NCI-H748 (cell line): Measurements from ENCODE around the gene AMZ2.
"Not testable (repeated sequence)": the region's sequence is repeated elsewhere in the genome, so short reads cannot be mapped to it uniquely, and the experiment has no call there.

ENCODE experiments used
- DNase-seq: peaks from one replicate; lab custom pipeline; 2025; ENCODE audit not compliant: unreplicated experiment; lab: John Stamatoyannopoulos, UW

Gene AMZ2

DNA sequence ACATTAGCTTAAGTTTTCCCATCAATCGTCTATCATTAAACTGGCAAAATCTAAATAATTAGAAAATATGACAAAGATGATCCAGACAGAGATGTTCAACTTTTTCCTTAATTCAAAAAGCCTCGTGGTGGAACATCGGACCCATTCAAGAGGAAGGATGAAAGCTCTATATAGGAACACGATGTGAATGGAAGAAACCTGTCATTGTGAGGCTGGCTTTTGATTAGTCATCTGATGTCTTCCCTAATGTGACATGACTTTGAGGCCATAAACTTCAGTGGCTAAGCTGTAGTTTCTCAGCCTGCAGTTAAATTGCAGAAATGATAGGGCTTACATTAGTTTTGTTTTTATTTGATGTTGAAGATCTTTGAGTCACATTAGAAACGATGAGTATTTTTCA is 1.0 kb downstream of the AMZ2 start:
- DNase-seq, result no peak

DNA sequence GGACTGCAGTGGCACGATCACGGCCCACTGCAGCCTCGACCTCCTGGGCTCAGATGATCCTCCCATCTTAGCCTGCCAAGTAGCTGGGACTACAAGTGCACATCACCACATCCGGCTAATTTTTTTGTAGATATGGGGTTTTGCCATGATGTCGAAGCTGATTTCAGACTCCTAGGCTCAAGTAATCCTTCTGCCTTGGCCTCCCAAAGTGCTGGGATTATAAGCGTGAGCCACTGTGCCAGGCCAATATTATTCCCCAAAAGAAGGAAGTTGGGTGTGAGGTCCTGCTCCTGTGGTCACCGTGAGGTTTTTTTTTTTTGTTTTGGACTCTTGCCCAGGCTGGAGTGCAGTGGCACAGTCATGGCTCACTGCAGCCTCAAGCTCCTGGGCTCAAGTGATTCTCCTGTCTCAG is 1.5 kb downstream of the AMZ2 start:
- DNase-seq, result no peak

DNA sequence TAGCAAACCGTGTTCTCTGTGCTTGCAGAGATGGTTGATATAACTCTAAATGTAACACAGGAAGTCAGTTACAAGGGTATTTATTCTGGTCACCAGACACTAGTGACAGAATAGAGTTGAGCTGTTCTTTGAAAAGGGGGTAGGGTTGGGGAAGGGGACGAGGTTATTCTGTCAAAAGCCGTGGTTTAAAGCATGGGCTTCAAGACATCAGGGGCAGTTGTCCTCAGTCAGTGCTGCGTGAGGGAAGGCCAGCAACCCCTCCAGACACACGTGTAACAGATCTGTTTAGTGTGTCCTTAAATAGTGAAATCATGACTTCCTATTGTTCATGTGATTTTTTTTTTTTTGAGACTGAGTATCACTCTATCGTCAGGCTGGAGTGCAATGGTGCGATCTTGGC is 5.6 kb downstream of the AMZ2 start:
- DNase-seq, result not testable (repeated sequence)

DNA sequence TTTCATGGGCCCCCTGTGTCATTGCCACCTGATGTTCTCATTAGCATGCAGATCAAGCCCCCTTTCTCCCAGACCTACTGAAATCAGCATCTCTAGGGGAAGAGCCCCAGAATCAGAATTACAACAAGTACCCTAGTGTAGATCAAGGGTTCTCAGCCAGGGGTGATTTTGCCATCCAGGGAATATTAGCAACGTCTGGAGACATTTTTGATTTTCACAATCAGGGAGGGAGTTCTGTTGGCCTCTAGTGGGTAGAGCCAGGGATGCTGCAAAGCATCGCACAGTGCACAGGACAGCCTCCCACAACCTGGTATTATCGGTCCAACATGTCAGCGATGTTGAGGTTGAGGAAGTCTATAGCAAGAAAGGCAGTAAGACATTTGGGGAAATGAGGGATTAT is 7.3 kb downstream of the AMZ2 start:
- no peak for DNase-seq

GRCh38 chr17:68255731-68256538 is 8.1 kb downstream of the AMZ2 start:
- no peak for DNase-seq

GRCh38 chr17:68256701-68257100 is 8.9 kb downstream of the AMZ2 start:
- DNase-seq, result not testable (repeated sequence)

DNA sequence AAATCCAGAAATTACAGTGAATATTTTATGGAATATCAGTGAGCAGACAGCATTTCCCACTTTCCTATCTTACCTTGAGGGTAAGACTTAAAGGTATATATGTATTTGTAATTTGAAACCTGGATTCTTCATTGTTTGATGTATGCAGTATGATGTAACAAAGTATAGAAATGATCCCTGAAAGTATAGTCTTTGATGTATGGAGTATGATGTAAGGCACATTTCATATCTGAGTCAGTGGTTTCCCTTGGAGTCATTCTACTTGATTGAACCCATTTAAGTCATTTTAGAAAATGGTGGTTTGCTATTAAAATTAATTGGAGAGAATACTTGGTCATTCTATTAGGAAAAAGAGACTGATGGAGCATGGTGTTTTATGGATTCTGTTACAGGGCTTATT is 10.1 kb downstream of the AMZ2 start:
- no peak for DNase-seq

DNA sequence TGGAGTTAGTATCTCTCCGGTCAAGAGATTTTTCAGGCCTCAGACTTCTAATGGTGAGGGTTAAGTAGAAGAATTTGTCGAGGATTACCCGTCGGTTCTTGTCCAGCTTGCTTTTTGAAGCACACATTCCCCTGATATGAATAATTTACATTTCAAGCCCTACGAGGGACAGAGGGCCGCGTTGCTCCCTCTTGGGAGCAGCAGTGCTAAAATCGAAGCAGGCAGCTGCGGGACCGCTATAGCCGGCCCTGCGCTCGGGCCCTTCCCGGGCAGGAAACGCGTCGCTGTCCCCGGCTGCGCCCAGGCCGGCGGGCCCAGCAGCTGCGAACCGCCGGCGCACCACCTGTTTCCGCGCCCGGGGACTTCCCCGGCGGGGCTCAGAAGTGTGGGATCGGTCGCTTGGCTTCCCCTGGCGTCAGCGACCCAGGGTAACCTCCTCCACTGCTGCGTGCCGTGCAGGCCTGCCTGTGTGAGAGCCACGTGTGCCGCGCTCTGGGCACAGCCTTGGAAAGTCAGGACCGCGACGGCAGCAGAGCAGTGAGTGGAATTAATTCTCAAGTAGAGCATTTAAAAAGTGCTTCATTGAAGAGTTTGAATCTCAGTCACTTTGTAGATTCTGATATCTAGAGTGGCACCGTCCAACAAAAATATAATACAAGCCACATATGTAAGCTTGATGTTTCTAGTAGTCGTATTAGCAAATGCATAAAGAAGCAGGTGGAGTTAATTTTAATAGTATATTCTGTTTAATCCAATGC is 11.2 kb downstream of the AMZ2 start:
- not testable (repeated sequence) for DNase-seq

GRCh38 chr17:68259648-68259951 is 11.8 kb downstream of the AMZ2 start:
- not testable (repeated sequence) for DNase-seq

GRCh38 chr17:68260051-68260762 is 12.4 kb downstream of the AMZ2 start:
- DNase-seq, result no peak

DNA sequence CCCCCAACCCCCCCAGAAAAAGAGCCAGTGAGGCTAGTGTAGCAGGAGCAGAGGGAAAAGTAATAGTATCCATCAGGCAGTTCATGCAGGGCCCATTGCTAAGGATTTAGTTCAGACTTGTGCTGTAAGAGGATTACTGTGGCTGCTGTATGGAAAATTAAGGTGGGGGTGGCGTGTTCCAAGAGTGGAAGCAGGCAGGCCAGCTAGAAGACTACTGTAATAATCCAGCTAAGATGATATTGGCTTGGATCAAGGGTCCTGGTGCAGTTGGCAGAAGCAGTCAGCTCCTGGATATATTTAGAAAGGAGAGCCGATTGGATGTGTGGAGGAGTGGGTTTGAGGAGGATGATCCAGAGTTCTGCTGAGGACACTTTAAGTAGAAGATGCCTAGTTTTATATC is 14.6 kb downstream of the AMZ2 start:
- DNase-seq, result not testable (repeated sequence)

DNA sequence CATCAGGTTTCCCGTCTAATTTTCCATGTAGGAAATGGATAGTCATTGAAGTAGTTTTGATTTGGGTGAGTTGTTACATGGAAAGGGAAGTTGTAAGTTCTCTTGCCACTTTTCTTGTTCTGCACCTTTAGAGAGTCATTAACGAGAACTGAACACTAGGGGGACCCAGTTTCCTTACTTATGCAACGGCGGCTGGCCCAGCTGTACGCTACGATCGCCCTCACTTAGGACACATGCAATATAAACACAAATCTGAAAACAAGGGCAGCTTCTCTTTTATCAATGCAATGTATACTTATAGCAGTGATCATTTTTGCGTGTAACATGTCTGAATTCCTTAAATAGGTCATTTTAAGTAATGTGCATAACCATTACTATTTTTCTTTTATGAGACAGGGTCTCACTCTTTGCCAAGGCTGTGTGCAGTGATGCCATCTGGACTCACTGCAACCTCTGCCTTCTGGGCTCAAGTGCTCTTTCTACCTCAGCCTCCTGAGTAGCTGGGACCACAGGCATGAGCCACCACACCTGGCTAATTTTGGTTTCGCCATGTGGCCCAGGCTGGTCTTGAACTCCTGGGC is 15.3 kb downstream of the AMZ2 start:
- DNase-seq, result peak; percentile 16

DNA sequence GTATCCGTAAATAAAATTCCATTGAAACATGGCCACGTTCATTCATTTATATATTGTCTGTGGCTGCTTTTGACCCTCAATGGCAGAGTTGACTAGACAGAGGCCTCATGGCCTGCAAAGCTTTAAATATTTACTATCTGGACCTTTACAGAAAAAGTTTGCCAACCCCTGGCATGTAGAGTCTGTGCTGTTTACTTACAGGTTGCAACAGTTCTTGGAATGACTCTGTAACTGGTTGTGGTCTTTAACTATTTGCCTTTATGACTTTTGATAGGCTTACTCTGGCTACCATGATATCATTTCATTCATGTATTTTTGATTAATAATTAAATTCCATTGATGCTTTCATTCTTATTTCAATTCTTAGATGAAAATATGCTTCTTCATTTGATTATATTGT is 18.0 kb downstream of the AMZ2 start:
- DNase-seq, result not testable (repeated sequence)

GRCh38 chr17:68273722-68274121 is 25.9 kb downstream of the AMZ2 start:
- DNase-seq, result no peak

DNA sequence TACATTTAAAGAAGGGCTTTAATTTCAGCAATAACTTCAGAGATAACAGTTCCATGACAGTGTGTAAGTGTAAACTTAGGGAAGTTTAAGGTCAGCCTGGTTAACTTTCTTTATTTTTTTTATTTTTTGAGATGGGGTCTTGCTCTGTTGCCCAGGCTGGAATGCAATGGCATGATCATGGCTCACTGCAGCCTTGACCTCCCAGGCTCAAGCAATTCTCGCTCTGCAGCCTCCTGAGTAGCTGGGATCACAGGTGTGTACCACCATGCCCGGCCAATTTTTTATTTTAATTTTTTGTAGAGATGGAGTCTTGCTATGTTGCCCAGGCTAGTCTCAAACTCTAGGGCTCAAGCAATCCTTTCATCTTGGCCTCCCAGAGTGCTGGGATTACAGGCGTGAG is 28.5 kb downstream of the AMZ2 start:
- DNase-seq, result not testable (repeated sequence)

DNA sequence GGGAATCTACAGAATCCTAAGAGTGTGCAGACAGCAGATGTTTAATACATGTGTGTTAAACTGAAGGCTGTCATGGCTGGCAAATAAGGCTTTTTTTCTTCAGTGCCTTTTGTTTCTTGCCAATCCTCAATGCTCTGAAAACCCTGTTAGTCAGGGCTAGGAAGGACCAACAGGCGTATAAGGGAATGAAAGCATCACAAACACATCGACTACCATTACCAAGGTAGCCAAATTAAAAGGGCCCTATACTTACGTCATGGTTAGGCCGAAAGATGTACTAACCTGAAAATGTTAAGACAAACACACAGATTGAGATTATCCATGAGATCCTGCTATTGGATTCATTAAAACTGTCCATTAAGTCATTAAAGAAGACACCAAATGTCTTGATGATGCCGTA is 30.0 kb downstream of the AMZ2 start:
- no peak for DNase-seq

DNA sequence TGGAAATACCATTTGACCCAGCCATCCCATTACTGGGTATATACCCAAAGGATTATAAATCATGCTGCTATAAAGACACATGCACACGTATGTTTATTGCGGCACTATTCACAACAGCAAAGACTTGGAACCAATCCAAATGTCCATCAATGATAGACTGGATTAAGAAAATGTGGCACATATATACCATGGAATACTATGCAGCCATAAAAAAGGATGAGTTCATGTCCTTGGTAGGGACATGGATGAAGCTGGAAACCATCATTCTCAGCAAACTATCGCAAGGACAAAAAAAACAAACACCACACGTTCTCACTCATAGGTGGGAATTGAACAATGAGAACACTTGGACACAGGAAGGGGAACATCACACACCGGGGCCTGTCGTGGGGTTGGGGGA is 34.1 kb downstream of the AMZ2 start:
- not testable (repeated sequence) for DNase-seq

DNA sequence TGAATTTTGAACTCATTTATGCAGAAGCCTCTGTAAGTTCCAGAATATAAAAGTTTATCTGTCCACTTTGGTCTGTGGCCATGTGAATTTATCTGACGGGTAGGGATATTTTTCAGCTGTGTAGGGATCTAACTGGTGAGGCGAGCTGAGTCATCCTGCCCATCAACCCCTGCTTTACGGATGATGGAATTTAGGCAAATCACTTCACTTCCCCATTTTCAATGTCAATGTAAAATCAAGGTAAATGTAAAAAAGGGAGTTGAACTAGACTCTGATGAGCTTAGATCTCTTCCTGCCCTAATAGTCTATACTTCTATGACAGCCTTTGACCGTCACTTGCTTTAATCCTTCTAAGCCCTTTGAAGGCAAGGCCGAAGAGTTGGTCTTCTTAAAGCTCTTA is 40.5 kb downstream of the AMZ2 start:
- no peak for DNase-seq

- DNase-seq, result no peak
These were observed 41.0 kb downstream of the AMZ2 start for GRCh38 chr17:68288804-68289203.

GRCh38 chr17:68289473-68289872 is 41.6 kb downstream of the AMZ2 start:
- no peak for DNase-seq

- no peak for DNase-seq
These were observed 42.1 kb downstream of the AMZ2 start for GRCh38 chr17:68289936-68290267.
